ENCODE data around the gene CDK4.
A peak's percentile ranks its signal among the peaks of the same experiment; 100 is the strongest.

CDK4 gene

GRCh38 chr12:57793920-57794319 lies 41.8 kb upstream of the CDK4 start:
- ChIA-PET POLR2A (interaction anchor here (1.6 kb wide), 1 partner anchor 22 kb away, joined by 12 read pairs; the partner anchor contains the start of genes EEF1AKMT3 and METTL1), CTCF (interaction anchor here (1.4 kb wide), 1 partner anchor 9 kb away, joined by 4 read pairs; no protein-coding TSS in a partner anchor)
- TF ChIP-seq, protein P1, sequence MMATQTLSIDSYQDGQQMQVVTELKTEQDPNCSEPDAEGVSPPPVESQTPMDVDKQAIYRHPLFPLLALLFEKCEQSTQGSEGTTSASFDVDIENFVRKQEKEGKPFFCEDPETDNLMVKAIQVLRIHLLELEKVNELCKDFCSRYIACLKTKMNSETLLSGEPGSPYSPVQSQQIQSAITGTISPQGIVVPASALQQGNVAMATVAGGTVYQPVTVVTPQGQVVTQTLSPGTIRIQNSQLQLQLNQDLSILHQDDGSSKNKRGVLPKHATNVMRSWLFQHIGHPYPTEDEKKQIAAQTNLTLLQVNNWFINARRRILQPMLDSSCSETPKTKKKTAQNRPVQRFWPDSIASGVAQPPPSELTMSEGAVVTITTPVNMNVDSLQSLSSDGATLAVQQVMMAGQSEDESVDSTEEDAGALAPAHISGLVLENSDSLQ (IDR thresholded peaks at IDR 0.05) = no peak
- TF ChIP-seq ARNT (IDR thresholded peaks at IDR 0.05) (no peak), FOXK2 (IDR thresholded peaks at IDR 0.05) (no peak), ELF4 (IDR thresholded peaks at IDR 0.05) (no peak), CTBP1 (IDR thresholded peaks at IDR 0.05; ENCODE audit: borderline replicate concordance) (no peak), HDGF (IDR thresholded peaks at IDR 0.05; ENCODE audit: borderline replicate concordance) (no peak), ZNF384 (IDR thresholded peaks at IDR 0.05) (no peak), FOXM1 (IDR thresholded peaks at IDR 0.05; ENCODE audit: borderline replicate concordance) (no peak), SUZ12 (IDR thresholded peaks at IDR 0.05) (no peak), BHLHE40 (IDR thresholded peaks at IDR 0.05; ENCODE audit: borderline replicate concordance) (no peak), SP1 (IDR thresholded peaks at IDR 0.05) (no peak), L3MBTL2 (conservative IDR thresholded peaks at IDR 0.05) (no peak), LEF1 (IDR thresholded peaks at IDR 0.05; ENCODE audit: borderline replicate concordance) (no peak), FOXA1 (IDR thresholded peaks at IDR 0.05) (no peak), TARDBP (IDR thresholded peaks at IDR 0.05) (no peak), NFRKB (IDR thresholded peaks at IDR 0.05) (no peak)
- no peak for DNase-seq (ENCODE audit: extremely low spot score)

GRCh38 chr12:57783861-57784260 lies 31.8 kb upstream of the CDK4 start:
- DNase-seq (ENCODE audit: extremely low spot score) = no peak
- POLR2A ChIA-PET = interaction anchor here (0.9 to 2.1 kb wide), 4 partner anchors 12 to 27 kb away, joined by 4 to 8 read pairs (median 6); partner anchors contain the start of genes EEF1AKMT3 and METTL1
- CTCF ChIA-PET = interaction anchor here (1.6 kb wide), 1 partner anchor 24 kb away, joined by 5 read pairs; no protein-coding TSS in a partner anchor
- TF ChIP-seq FOXM1 (IDR thresholded peaks at IDR 0.05; ENCODE audit: borderline replicate concordance) = no peak
- TF ChIP-seq SP1 (IDR thresholded peaks at IDR 0.05) = no peak
- no peak for TF ChIP-seq BHLHE40 (IDR thresholded peaks at IDR 0.05; ENCODE audit: borderline replicate concordance)
- TF ChIP-seq FOXK2 (IDR thresholded peaks at IDR 0.05) = no peak
- no peak for TF ChIP-seq HDGF (IDR thresholded peaks at IDR 0.05; ENCODE audit: borderline replicate concordance)
- TF ChIP-seq ELF4 (IDR thresholded peaks at IDR 0.05) = no peak
- TF ChIP-seq LEF1 (IDR thresholded peaks at IDR 0.05; ENCODE audit: borderline replicate concordance) = no peak
- no peak for TF ChIP-seq ARNT (IDR thresholded peaks at IDR 0.05)
- no peak for TF ChIP-seq FOXA1 (IDR thresholded peaks at IDR 0.05)
- TF ChIP-seq SUZ12 (IDR thresholded peaks at IDR 0.05) = no peak
- TF ChIP-seq CTBP1 (IDR thresholded peaks at IDR 0.05; ENCODE audit: borderline replicate concordance) = no peak

DNA sequence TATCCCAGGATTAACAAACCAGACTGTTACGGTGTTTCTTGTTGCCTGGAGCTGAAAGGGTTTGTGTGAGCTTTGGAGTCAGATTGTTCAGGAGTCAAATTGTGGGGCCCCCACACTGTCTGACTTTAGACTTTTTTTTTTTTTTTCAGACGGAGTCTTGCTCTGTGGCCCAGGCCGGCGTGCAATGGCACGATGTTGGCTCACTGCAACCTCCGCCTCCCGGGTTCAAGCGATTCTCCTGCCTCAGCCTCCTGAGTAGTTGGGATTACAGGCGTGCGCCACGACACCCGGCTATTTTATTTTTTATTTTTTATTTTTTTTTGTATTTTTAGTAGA lies 31.3 kb upstream of the CDK4 start:
- TF ChIP-seq LEF1 (IDR thresholded peaks at IDR 0.05; ENCODE audit: borderline replicate concordance) (no peak), ELF4 (IDR thresholded peaks at IDR 0.05) (no peak), L3MBTL2 (conservative IDR thresholded peaks at IDR 0.05) (no peak), BHLHE40 (IDR thresholded peaks at IDR 0.05; ENCODE audit: borderline replicate concordance) (no peak), FOXM1 (IDR thresholded peaks at IDR 0.05; ENCODE audit: borderline replicate concordance) (no peak), HDGF (IDR thresholded peaks at IDR 0.05; ENCODE audit: borderline replicate concordance) (no peak), FOXA1 (IDR thresholded peaks at IDR 0.05) (no peak), TARDBP (IDR thresholded peaks at IDR 0.05) (no peak), CTBP1 (IDR thresholded peaks at IDR 0.05; ENCODE audit: borderline replicate concordance) (no peak), ARNT (IDR thresholded peaks at IDR 0.05) (no peak), SUZ12 (IDR thresholded peaks at IDR 0.05) (no peak), ZNF384 (IDR thresholded peaks at IDR 0.05) (no peak), NFRKB (IDR thresholded peaks at IDR 0.05) (no peak), SP1 (IDR thresholded peaks at IDR 0.05) (no peak), FOXK2 (IDR thresholded peaks at IDR 0.05) (no peak)
- TF ChIP-seq, protein P1 (IDR thresholded peaks at IDR 0.05) = no peak

GRCh38 chr12:57782608-57783465 lies 30.7 kb upstream of the CDK4 start, which contains the start of gene TSFM:
TSFM (plus strand) TSS chr12:57782787; CDS start chr12:57782802, 15 bp downstream.
- peak; percentile 87 for DNase-seq (ENCODE audit: extremely low spot score)
- POLR2A ChIA-PET = interaction anchor here (0.7 to 3.1 kb wide), 12 partner anchors 8 to 121 kb away, joined by 3 to 28 read pairs (median 4); partner anchors contain the start of genes AVIL, CDK4, EEF1AKMT3 and METTL1
- no peak for TF ChIP-seq SP1 (IDR thresholded peaks at IDR 0.05)
- TF ChIP-seq HDGF (IDR thresholded peaks at IDR 0.05; ENCODE audit: borderline replicate concordance) = no peak
- TF ChIP-seq ZNF384 (IDR thresholded peaks at IDR 0.05) = no peak
- TF ChIP-seq ARNT (IDR thresholded peaks at IDR 0.05) = no peak
- TF ChIP-seq ELF4 (IDR thresholded peaks at IDR 0.05) = peak; percentile 27; the same call in 1 of the 2 replicates
- TF ChIP-seq BHLHE40 (IDR thresholded peaks at IDR 0.05; ENCODE audit: borderline replicate concordance) = no peak
- no peak for TF ChIP-seq FOXM1 (IDR thresholded peaks at IDR 0.05; ENCODE audit: borderline replicate concordance)
- no peak for TF ChIP-seq SUZ12 (IDR thresholded peaks at IDR 0.05)
- TF ChIP-seq FOXK2 (IDR thresholded peaks at IDR 0.05) = peak; percentile 58; the same call in 1 of the 2 replicates
- TF ChIP-seq NFRKB (IDR thresholded peaks at IDR 0.05) = no peak
- TF ChIP-seq LEF1 (IDR thresholded peaks at IDR 0.05; ENCODE audit: borderline replicate concordance) = no peak
- TF ChIP-seq TARDBP (IDR thresholded peaks at IDR 0.05) = no peak
- TF ChIP-seq FOXA1 (IDR thresholded peaks at IDR 0.05) = no peak
- peak; percentile 34 for TF ChIP-seq L3MBTL2 (conservative IDR thresholded peaks at IDR 0.05)
- TF ChIP-seq, protein P1 (IDR thresholded peaks at IDR 0.05) = no peak
- no peak for TF ChIP-seq CTBP1 (IDR thresholded peaks at IDR 0.05; ENCODE audit: borderline replicate concordance)
- CTCF ChIA-PET = interaction anchor here (1.0 to 1.6 kb wide), 4 partner anchors 9 to 23 kb away, joined by 3 to 5 read pairs (median 4); partner anchors contain the start of genes EEF1AKMT3 and METTL1

More for the DNA sequence above, 31.3 kb upstream of the CDK4 start:
- CTCF ChIA-PET = interaction anchor here (1.0 to 1.6 kb wide), 4 partner anchors 9 to 24 kb away, joined by 3 to 5 read pairs (median 4); partner anchors contain the start of genes EEF1AKMT3 and METTL1
- POLR2A ChIA-PET = interaction anchor here (0.7 to 3.1 kb wide), 11 partner anchors 9 to 120 kb away, joined by 3 to 28 read pairs (median 4); partner anchors contain the start of genes CDK4, EEF1AKMT3, METTL1 and TSPAN31
- no peak for DNase-seq (ENCODE audit: extremely low spot score)

Data from HEK293T (cell line).